ENCODE measurements around the gene BRICD5.

BRICD5 gene

DNA sequence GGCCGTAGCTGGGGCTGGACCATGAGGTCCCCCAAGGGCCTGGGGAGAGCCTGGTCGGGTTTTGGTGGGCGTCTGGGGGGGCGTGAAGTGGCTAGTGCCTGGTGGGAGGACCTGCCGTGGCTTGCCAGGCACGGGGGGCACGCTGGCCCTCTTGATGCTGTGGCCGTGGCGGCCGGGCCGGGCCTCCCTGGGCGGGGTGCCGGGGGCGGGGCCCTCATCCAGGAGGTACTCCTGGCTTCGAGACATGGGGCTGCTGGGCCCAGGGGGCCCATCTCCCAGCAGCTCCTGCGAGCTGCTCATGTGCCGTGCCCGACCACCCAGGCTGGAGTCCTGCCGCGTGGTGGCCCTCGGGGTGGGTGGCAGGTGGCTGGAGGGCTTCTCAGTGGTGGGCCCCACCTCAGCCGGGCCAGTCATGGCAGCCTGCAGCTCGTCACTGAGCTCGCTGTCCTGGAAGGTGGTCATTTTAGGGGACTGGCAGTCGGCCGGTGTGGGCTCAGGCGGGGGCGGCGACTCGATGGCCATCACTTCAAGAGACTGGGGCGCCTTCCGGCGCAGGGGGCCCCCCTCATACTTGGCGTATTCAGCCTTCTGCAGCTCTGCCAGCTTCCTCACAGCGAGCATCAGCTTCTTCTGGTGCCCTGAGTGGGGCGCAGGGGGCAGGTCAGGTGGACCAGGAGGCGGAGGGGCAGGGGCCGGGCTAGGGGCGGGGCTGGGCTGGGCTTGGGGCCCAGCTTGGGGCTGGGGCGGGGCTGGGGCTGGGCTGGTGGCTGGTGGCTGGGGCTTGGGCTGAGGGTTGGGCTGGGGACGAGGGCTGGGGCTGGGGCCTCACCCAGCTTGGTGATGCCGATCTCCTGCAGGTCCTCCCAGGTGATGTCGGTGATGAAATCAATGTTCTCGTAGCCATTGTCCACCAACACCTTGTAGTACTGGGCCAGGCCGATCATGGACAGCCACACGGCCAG is 29.4 kb downstream of the BRICD5 start:
- no peak for DNase-seq (ENCODE audit: low read depth)

- DNase-seq (ENCODE audit: low read depth), result no peak
These were observed 30.2 kb downstream of the BRICD5 start for GRCh38 chr16:2180461-2180860.

DNA sequence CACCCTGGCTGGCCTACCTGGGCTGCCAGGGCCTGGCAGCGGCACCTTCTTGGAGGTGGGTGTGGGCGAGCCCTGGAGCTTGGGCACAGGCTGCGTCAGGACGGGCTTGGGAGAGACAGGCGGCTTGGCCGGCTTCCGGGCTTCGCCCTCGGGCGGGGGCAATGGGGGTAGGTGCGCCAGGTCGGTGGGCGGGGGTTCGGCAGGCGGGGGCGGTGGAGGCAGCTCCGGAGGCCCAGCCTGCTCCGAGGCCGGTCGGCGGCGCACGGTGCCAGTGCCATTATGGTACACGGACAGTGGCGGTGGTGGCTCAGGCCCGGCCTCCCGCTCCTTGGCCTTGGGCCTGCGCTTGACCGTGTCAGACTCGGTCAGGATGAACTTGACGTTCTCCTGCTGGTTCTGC is 31.1 kb downstream of the BRICD5 start:
- no peak for DNase-seq (ENCODE audit: low read depth)

DNA sequence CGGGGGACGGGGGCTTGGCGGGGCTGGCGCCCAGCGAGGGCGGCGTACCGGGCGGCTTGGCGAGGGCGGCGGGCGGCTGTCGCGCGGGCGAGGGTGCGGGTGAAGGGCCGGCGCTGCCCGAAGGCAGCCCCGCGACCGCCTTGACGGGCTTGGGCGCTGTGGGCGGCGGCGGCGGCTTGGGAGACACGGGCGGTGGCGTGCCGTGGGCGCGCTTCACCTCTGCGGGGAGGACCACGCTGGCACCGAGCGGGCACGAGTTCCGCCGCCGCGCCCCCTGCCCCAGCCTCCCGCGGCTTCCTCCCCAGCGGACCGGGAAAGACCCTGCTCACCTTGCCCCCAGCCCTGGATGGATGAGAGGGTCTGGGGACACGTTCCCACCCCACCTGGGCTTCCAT is 31.6 kb downstream of the BRICD5 start:
- DNase-seq (ENCODE audit: low read depth), result no peak

DNA sequence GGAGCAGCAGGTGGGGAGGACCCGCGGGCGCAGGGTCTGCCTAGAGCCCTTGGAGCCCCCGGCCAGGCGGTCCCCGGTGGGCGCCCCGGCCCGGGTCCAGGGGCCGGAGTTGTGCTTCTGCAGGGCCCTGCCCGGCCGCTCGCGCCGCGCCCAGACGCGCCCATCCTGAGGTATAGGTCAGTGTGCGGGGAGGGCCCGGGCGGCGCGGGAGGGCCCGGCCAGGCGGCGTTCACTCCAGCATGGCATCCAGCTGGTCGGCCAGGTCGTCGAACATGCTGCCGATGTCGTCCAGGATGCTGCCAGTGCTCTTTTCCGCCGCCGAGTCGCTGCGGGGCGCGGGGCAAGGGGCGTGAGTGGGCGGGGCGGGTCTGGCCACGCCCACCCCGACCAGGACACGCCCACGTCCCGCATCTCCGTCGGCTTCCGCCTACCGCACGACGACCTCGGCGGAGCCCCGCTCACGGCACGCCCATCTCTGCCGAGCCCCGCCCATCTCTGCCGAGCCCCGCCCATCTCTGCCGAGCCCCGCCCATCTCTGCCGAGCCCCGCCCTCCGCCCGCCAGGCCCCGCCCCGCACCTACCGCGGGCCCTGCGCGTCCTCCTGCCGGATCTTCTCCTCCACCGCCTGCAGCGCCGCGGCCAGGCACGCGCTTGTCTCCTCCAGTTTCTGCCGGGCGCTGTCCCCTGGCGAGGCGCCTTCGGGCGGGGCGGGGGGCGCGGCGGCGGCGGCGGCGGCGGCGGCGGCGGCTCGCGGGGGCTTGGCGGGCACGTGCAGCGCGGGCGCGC is 32.1 kb downstream of the BRICD5 start:
- peak; percentile 15 for DNase-seq (ENCODE audit: low read depth)

DNA sequence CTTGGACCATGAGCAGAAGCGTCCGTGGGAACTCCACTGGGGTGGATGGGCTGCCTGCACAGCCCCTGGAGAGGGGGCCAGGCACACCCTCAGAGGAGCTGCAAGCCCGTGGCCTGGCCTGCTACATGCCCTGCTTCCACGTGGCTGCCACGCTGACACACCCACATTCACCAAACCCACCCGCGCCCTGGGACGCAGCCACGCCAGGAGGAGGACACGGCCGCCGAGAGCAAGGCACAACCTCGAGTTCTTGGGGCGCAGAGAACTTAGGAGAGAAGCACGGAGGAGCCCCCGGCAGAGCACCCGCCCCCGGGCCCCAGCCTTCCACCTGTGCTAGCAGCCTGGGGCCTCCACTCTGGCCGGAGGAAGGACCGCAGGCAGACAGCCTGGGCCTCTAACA is 33.1 kb downstream of the BRICD5 start:
- DNase-seq (ENCODE audit: low read depth), result no peak

DNA sequence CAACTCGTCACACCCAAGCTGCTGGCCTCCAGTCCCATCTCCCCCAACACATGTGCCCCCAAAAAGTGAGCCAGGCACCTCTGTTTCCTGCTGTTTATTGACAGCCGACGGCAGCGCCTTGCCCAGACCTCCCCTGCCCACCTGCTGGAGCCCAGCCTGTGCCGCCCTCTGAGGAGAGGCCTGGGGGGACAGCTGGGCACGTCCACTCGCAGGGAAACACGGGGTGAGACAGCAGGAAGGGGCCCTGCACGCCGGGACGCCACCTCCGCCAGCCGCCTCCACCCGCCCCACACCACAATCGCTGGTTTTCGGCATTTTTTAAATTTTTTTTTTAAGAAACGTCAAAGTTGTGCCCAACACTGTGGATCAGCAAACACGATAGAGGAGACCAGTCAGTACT is 33.6 kb downstream of the BRICD5 start:
- DNase-seq (ENCODE audit: low read depth), result no peak

DNA sequence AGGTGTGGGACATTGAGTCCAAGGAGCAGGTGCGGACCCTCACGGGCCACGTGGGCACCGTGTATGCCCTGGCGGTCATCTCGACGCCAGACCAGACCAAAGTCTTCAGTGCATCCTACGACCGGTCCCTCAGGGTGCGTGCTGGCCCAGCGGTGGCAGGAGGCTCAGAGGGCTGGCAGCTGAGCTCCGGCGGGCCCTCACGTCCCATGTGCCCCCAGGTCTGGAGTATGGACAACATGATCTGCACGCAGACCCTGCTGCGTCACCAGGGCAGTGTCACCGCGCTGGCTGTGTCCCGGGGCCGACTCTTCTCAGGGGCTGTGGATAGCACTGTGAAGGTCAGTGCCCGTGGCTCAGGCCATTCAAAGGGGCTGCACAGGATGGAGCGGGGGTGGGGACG is 34.6 kb downstream of the BRICD5 start:
- no peak for DNase-seq (ENCODE audit: low read depth)

- no peak for DNase-seq (ENCODE audit: low read depth)
These were observed 35.2 kb downstream of the BRICD5 start for GRCh38 chr16:2175454-2175853.

DNA sequence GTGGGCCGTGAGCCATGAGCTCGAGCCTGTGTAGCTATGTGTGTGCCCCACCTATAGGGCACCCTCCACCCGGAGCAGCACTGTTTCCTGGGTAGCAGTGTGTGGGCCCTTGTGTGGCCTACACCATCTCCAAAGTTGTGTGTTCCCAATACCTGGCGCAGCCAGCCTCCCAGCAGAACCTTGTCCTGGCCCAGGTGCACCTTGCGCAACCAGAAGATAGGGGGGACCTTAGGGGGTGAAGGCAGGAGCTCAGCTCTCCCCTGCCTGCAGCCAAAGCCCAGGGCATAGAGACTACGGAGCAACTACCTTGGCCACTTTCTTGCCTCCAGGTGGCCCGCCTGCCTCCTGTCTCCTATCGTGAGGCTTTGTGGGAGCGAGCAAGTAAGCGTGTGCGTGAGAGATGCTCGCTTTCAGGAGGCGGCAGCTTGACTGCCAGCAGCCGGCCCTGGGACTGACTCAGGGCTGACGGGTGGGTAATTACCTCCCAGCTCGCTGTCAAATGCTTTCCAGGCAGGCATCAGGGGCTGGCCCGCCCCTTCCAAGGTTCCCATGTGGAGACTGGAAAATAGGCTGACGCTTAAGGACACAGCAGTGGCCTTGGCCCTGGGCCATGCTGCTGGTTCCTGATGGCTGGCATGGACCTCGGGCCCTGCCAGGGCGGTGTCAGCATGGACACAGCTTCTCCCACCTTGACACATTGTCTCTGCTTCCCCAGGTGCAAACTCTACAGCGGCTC is 36.1 kb downstream of the BRICD5 start:
- DNase-seq (ENCODE audit: low read depth), result no peak

GRCh38 chr16:2173916-2174315 is 36.7 kb downstream of the BRICD5 start:
- DNase-seq (ENCODE audit: low read depth), result no peak

- no peak for DNase-seq (ENCODE audit: low read depth)
These were observed 37.3 kb downstream of the BRICD5 start for GRCh38 chr16:2173366-2173765.

- no peak for DNase-seq (ENCODE audit: low read depth)
These were observed 37.9 kb downstream of the BRICD5 start for GRCh38 chr16:2172688-2173335.

DNA sequence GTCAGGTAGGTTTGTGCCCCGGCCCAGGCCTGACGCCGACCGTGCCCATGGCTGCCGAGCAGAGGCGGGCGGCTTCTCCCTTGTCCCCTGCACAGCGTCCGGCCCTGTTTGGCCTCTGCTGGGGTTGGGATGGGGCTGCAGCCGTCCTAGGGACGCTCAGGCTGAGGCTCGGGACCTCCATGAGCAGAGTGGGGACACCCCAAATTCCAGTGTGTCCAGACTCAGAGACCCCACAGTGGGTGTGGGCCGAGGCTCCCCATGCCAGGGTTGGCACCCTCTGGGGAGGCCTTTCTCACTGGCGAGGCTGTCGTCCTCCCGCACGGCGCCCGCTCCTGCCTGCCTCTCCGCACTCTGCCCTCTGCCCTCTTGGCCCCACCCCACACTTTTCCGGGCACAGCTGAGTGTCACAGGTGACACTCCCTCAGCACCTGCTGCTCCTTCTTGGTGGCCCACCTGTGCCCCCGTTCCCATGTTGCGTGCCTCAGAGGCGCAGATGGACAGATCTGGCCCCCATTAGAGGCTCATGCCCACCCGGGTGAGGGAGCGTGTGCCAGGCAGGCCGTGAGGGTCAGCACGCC is 39.0 kb downstream of the BRICD5 start:
- no peak for DNase-seq (ENCODE audit: low read depth)

DNA sequence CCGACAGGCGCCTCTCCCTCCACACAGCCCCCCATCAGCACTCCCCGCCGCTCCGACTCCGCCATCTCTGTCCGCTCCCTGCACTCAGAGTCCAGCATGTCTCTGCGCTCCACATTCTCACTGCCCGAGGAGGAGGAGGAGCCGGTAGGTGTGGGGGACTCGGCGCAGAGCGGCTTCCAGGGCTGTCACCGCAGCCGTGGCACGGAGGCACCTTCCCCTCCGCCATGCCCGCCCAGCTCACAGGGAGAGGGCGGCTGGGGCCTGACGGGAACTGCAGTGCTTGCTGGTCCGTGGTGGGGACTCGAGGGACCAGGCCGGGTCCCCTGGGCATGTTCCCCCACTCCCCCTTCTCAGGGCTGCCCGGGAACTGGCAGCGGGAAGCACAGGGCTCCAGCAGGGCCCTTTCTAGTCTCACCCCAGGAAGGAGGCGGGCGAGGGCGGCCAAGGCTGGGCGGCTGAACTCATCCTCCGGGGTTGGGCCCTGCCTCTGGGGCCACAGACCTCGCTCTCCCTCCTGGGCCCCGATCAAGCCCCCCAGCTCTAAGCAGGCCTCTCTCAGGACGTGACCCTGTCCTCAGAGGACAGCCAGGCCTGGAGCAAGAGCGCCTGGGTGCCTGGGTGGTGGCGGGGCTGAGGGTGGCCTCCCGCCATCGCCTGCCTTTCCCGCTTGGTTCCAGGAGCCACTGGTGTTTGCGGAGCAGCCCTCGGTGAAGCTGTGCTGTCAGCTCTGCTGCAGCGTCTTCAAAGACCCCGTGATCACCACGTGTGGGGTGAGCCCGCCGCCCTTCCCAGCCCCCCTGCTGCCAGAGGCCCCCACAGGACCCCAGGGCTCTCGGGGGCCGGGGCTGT is 39.9 kb downstream of the BRICD5 start:
- DNase-seq (ENCODE audit: low read depth), result no peak

DNA sequence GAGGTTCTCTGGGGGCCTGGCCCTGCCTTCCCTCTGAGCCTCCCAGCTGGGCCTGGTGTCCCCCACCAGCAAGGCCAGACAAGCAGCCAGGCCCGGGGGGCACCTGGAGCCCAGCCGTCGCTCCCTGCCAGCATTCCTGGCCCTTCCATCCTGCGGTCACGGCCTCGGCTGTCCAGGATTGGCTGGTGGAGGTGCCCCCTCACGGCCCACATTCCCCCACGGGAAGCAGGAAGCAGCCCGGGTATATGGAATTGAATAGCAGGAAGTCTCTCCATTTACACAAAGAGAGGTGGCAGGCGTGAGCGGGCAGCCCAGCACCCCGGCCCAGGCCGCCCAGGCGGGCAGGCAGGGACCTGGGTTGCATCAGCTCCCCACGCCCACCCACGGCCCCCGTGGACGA is 40.6 kb downstream of the BRICD5 start:
- DNase-seq (ENCODE audit: low read depth), result no peak

DNA sequence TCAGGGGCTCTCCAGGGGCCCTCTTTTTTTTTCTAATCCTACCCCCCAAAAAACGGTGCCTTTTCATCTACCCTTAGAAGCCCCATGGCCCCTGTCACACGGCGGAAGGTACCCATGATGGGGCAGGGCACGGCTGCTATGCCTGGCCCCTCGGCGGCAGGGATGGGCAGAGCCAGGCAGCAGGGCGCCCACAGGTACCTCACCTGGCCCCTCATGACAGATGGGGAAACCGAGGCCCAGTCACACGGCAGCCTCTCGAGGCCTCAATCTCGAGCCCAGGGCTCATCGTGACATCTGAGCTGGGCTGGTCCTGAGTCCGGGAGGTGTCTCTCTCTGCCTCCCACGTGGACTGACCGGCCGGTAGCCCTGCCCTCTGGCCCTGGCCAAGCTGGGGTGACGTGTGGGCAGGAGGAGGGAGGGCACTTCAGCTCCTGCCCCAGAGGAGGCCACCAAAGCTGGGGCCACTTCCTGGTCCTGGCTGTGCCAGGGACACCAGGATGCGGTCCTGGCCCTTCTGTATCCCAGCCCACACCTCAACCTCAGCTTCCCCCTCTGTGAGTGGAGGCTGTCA is 43.5 kb downstream of the BRICD5 start:
- no peak for DNase-seq (ENCODE audit: low read depth)

DNA sequence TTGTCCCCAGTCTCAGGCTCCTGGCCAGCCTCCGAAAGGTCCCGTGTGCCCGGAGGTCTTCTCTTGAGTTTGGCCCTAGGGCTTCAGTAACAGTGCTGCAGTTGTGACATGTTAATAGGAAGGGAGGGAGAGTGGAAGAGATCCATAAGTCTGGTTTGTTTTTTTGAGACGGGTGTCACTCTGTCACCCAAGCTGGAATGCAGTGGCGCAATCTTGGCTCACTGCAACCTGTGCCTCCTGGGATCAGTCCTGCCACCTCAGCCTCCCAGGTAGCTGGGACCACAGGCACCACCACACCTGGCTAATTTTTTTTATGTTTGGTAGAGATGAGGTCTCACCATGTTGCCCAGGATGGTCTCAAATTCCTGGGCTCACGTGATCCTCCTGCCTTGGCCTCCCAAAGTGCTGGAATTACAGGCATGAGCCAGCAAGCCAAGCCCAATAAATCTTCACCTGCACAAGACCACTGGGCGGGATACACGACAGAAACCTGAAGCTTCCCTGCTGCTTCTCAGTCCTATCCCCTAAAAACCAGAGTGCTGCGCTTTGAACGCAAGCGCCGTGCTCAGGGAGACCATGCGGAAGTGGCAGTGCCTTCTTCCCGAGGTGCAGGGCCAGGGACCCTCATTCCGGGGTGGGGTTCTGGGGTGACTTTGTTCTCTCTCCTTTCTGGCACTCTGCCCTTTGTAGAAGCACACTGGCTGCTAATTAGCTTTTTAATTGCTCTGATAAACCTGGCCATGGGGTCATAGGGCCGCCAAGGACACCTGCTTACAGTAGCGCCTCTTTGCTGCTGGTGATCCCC is 44.2 kb downstream of the BRICD5 start:
- no peak for DNase-seq (ENCODE audit: low read depth)

GRCh38 chr16:2165861-2166260 is 44.8 kb downstream of the BRICD5 start:
- no peak for DNase-seq (ENCODE audit: low read depth)

All from activated T-helper 9 cell treated with anti-CD3 and anti-CD28 coated beads, Interleukin-2, amount 50 U/mL, for 16 hours (primary cell).